Glutamatergic neuron (in vitro differentiated cells): ENCODE measurements around the gene CDYL2. TPM values are rescaled to one million over a fixed set of nuclear protein-coding genes. Genes with fewer than 3 reads are reported as not detected.

Experiments
- DNase-seq: peaks from one replicate; pipeline ENCODE4 v3.0.0; 2022
- H3K27ac Mint-ChIP-seq: one replicate; pipeline ENCODE4 v1.8.0; 2020; ENCODE audit warnings: mild to moderate bottlenecking, mixed read lengths, inconsistent platforms; ENCODE audit not compliant: unreplicated experiment
- H3K27me3 Mint-ChIP-seq: one replicate; pipeline ENCODE4 v1.8.0; 2020; ENCODE audit warnings: mild to moderate bottlenecking, moderate library complexity, mixed read lengths, inconsistent platforms; ENCODE audit not compliant: unreplicated experiment
- H3K36me3 Mint-ChIP-seq: one replicate; pipeline ENCODE4 v1.8.0; 2020; ENCODE audit warnings: mild to moderate bottlenecking, mixed read lengths, inconsistent platforms; ENCODE audit not compliant: unreplicated experiment
- H3K4me1 Mint-ChIP-seq: one replicate; pipeline ENCODE4 v1.8.0; 2020; ENCODE audit warnings: mild to moderate bottlenecking, low read depth, mixed read lengths, inconsistent platforms; ENCODE audit not compliant: unreplicated experiment
- H3K4me3 Mint-ChIP-seq: one replicate; pipeline ENCODE4 v1.8.0; 2020; ENCODE audit warnings: mild to moderate bottlenecking, mixed read lengths, inconsistent platforms; ENCODE audit not compliant: unreplicated experiment
- H3K9me3 Mint-ChIP-seq: one replicate; pipeline ENCODE4 v1.8.0; 2020; ENCODE audit warnings: mild to moderate bottlenecking, moderate library complexity, mixed read lengths, inconsistent platforms; ENCODE audit not compliant: unreplicated experiment
- CTCF ChIP-seq: fragments of 200-600 bp; sonication (generic); IDR thresholded peaks from one replicate; pipeline ENCODE4 v1.5.0; 2021; ENCODE audit not compliant: partially characterized antibody, unreplicated experiment
- total RNA-seq: library from RNA; stranded (reverse); fragmentation: NEBNext Ultra II Directional; extraction: Animal tissue kit (Norgen Biotek cat#: 25700); gene quantifications from one replicate; pipeline ENCODE4 v1.2.1, GENCODE V29; 2021; ENCODE audit not compliant: unreplicated experiment

CDYL2 gene
- total RNA-seq, 1 donor from 2014 or later = 30.5 TPM

GRCh38 chr16:80778703-80779102 is 25.7 kb downstream of the CDYL2 start:
- Mint-ChIP-seq H3K27ac (no peak overlapping the region), H3K9me3 (no peaks in the 10 kb centered on the region), H3K27me3 (no peaks in the 10 kb centered on the region), H3K4me1 (no peaks in the 10 kb centered on the region), H3K36me3 (peaks cover 23% of the 10 kb centered on the region), H3K4me3 (no peak overlapping the region)
- no peak for DNase-seq
- no peak for TF ChIP-seq CTCF

GRCh38 chr16:80776856-80777255 is 27.5 kb downstream of the CDYL2 start:
- Mint-ChIP-seq H3K36me3 (peaks cover 18% of the 10 kb centered on the region), H3K4me1 (no peaks in the 10 kb centered on the region), H3K27me3 (peaks cover 1% of the 10 kb centered on the region), H3K4me3 (no peak overlapping the region), H3K27ac (no peak overlapping the region), H3K9me3 (no peaks in the 10 kb centered on the region)
- no peak for DNase-seq
- TF ChIP-seq CTCF = no peak

- no peak for TF ChIP-seq CTCF
- no peak overlapping the region for H3K4me3 Mint-ChIP-seq
- H3K4me1 Mint-ChIP-seq = no peaks in the 10 kb centered on the region
- no peak overlapping the region for H3K27ac Mint-ChIP-seq
- no peaks in the 10 kb centered on the region for H3K9me3 Mint-ChIP-seq
- H3K27me3 Mint-ChIP-seq = peaks cover 3% of the 10 kb centered on the region
- no peak for DNase-seq
- peaks cover 7% of the 10 kb centered on the region for H3K36me3 Mint-ChIP-seq
Observed at GRCh38 chr16:80775450-80775849, 28.9 kb downstream of the CDYL2 start.

GRCh38 chr16:80766798-80767197 is 37.6 kb downstream of the CDYL2 start:
- Mint-ChIP-seq H3K36me3 (peaks cover 3% of the 10 kb centered on the region), H3K27me3 (peaks cover 2% of the 10 kb centered on the region), H3K27ac (no peak overlapping the region), H3K4me3 (no peak overlapping the region), H3K9me3 (no peaks in the 10 kb centered on the region), H3K4me1 (no peaks in the 10 kb centered on the region)
- DNase-seq = no peak
- TF ChIP-seq CTCF = no peak

GRCh38 chr16:80759419-80760162 is 44.8 kb downstream of the CDYL2 start:
- Mint-ChIP-seq H3K4me3 (no peak overlapping the region), H3K36me3 (no peaks in the 10 kb centered on the region), H3K27me3 (no peaks in the 10 kb centered on the region), H3K9me3 (no peaks in the 10 kb centered on the region), H3K4me1 (no peaks in the 10 kb centered on the region), H3K27ac (no peak overlapping the region)
- no peak for DNase-seq
- no peak for TF ChIP-seq CTCF
